ENCODE measurements around the gene CSTA. TPM values are rescaled to one million over a fixed set of nuclear protein-coding genes. Genes with fewer than 3 reads are reported as not detected.

CSTA gene
- total RNA-seq, 4 donors from 2014 or later = 0.69 to 95.6 (median 5.3) TPM

- H3K27me3 ChIP-seq = no peaks in the 10 kb centered on the region
- no peak overlapping the region for H3K27ac ChIP-seq
- ATAC-seq = no peak
- H3K4me3 ChIP-seq = no peak overlapping the region
- H3K36me3 ChIP-seq = no peaks in the 10 kb centered on the region
- no peaks in the 10 kb centered on the region for H3K4me1 ChIP-seq
- TF ChIP-seq EP300 (IDR thresholded peaks at IDR 0.05) (no peak), CTCF (IDR thresholded peaks at IDR 0.05) (no peak), POLR2A (IDR thresholded peaks at IDR 0.05) (no peak), POLR2AphosphoS5 (IDR thresholded peaks at IDR 0.05) (no peak)
- H3K9me3 ChIP-seq = no peaks in the 10 kb centered on the region
- WGBS, 2 donors (ENCODE audit: low coverage in 1 of 2) = 22 to 60% methylated on average over 2 to 3 of the region's 3 CpGs
Measured at GRCh38 chr3:122305818-122306621, 19.0 kb upstream of the CSTA start.

DNA sequence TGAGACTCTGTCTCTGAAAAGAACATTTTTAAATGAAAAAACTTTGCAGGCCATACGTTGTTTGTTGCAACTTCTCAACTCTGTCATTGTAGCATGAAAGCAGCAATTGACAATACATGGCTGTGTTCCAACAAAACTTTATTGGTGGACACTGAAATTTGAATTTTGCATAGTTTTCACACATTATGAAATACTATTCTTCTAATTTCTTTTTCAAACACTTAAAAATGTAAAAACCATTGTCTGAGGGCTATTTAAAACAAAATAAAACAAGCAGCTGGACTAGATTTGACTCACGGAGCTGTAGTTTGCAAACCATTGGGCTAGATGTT is 18.5 kb upstream of the CSTA start:
- no peaks in the 10 kb centered on the region for H3K9me3 ChIP-seq
- no peak for ATAC-seq
- 27 to 46% methylated on average over 2 of the region's 2 CpGs for WGBS, 2 donors (ENCODE audit: low coverage in 1 of 2)
- no peaks in the 10 kb centered on the region for H3K4me1 ChIP-seq
- H3K4me3 ChIP-seq = no peak overlapping the region
- H3K27ac ChIP-seq = no peak overlapping the region
- H3K27me3 ChIP-seq = no peaks in the 10 kb centered on the region
- TF ChIP-seq CTCF (IDR thresholded peaks at IDR 0.05) = no peak
- no peak for TF ChIP-seq POLR2A (IDR thresholded peaks at IDR 0.05)
- no peak for TF ChIP-seq EP300 (IDR thresholded peaks at IDR 0.05)
- TF ChIP-seq POLR2AphosphoS5 (IDR thresholded peaks at IDR 0.05) = no peak
- H3K36me3 ChIP-seq = no peaks in the 10 kb centered on the region

- Histone ChIP-seq H3K36me3 (no peaks in the 10 kb centered on the region), H3K27ac (no peak overlapping the region), H3K4me3 (no peak overlapping the region), H3K4me1 (no peaks in the 10 kb centered on the region), H3K9me3 (no peaks in the 10 kb centered on the region), H3K27me3 (no peaks in the 10 kb centered on the region)
- TF ChIP-seq POLR2A (IDR thresholded peaks at IDR 0.05) (no peak), EP300 (IDR thresholded peaks at IDR 0.05) (no peak), CTCF (IDR thresholded peaks at IDR 0.05) (no peak), POLR2AphosphoS5 (IDR thresholded peaks at IDR 0.05) (no peak)
- ATAC-seq = no peak
- WGBS, 2 donors (ENCODE audit: low coverage in 1 of 2) = 38 to 51% methylated on average over 3 to 4 of the region's 4 CpGs
Measured at GRCh38 chr3:122307094-122307687, 17.9 kb upstream of the CSTA start.

- H3K27me3 ChIP-seq = no peaks in the 10 kb centered on the region
- no peak overlapping the region for H3K4me3 ChIP-seq
- no peaks in the 10 kb centered on the region for H3K4me1 ChIP-seq
- ATAC-seq = no peak
- no peaks in the 10 kb centered on the region for H3K9me3 ChIP-seq
- no peak for TF ChIP-seq EP300 (IDR thresholded peaks at IDR 0.05)
- no peak for TF ChIP-seq CTCF (IDR thresholded peaks at IDR 0.05)
- no peak for TF ChIP-seq POLR2AphosphoS5 (IDR thresholded peaks at IDR 0.05)
- no peak for TF ChIP-seq POLR2A (IDR thresholded peaks at IDR 0.05)
- H3K36me3 ChIP-seq = no peaks in the 10 kb centered on the region
- H3K27ac ChIP-seq = no peak overlapping the region
Measured at GRCh38 chr3:122307976-122308375, 17.1 kb upstream of the CSTA start.

DNA sequence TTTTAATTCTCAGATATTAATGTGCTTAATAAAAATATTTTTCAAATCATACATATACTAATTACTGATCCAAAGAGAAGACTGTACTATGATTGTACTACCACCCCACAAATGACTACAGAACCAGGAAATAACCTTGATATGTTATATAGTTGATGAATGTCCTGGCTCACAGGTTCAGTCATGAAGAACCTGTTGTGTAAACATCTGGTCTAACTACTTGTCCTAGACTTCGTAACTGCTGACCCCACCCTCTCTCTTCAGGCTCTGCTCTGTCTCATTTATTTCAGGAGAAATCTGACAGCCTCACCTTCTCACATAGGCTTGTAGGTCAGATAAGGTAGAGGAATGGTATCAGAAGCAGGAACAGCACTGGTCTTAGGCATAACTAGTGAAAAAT is 14.7 kb upstream of the CSTA start:
- H3K4me3 ChIP-seq = no peak overlapping the region
- no peak for ATAC-seq
- 11 to 25% methylated on average over 1 of the region's 1 CpG for WGBS, 2 donors (ENCODE audit: low coverage in 1 of 2)
- no peaks in the 10 kb centered on the region for H3K9me3 ChIP-seq
- no peaks in the 10 kb centered on the region for H3K36me3 ChIP-seq
- TF ChIP-seq POLR2AphosphoS5 (IDR thresholded peaks at IDR 0.05) (no peak), CTCF (IDR thresholded peaks at IDR 0.05) (no peak), POLR2A (IDR thresholded peaks at IDR 0.05) (no peak), EP300 (IDR thresholded peaks at IDR 0.05) (no peak)
- H3K27me3 ChIP-seq = peaks cover 5% of the 10 kb centered on the region
- no peak overlapping the region for H3K27ac ChIP-seq
- no peaks in the 10 kb centered on the region for H3K4me1 ChIP-seq

Measured in gastroesophageal sphincter (tissue), 4 donors.